Measurements from ENCODE around the gene NALCN. TPM values are rescaled to one million over a fixed set of nuclear protein-coding genes. Genes with fewer than 3 reads are reported as not detected.
"Not testable (repeated sequence)": the region's sequence is repeated elsewhere in the genome, so short reads cannot be mapped to it uniquely, and the experiment has no call there.

Gene NALCN
- total and polyA plus RNA-seq, 8 donors: 0.26 to 1.9 (median 0.74) TPM

DNA sequence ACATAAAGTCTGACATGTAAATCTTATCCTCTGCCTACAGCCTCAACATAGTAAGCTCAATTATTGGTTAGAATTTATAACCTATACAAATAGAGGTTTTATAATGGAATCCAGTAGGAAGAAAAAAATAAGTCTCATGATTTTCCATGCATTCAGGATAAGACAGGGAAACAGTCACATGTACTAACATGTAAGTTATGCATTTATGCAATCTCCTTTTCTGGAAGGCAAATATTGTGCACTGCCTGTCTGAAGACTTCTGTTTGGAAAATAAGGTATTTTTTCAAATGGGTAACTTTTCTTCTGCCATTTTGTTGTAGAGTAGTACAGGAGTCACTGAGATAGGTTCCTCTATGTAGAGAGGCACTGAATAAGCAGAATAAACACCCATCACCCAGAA is 92.7 kb downstream of the NALCN start:
- H3K27me3 ChIP-seq: no peaks in the 10 kb centered on the region
- no peak overlapping the region for H3K27ac ChIP-seq
- H3K36me3 ChIP-seq: no peaks in the 10 kb centered on the region
- no peak overlapping the region for H3K4me3 ChIP-seq
- no peak for DNase-seq
- TF ChIP-seq, protein P1, sequence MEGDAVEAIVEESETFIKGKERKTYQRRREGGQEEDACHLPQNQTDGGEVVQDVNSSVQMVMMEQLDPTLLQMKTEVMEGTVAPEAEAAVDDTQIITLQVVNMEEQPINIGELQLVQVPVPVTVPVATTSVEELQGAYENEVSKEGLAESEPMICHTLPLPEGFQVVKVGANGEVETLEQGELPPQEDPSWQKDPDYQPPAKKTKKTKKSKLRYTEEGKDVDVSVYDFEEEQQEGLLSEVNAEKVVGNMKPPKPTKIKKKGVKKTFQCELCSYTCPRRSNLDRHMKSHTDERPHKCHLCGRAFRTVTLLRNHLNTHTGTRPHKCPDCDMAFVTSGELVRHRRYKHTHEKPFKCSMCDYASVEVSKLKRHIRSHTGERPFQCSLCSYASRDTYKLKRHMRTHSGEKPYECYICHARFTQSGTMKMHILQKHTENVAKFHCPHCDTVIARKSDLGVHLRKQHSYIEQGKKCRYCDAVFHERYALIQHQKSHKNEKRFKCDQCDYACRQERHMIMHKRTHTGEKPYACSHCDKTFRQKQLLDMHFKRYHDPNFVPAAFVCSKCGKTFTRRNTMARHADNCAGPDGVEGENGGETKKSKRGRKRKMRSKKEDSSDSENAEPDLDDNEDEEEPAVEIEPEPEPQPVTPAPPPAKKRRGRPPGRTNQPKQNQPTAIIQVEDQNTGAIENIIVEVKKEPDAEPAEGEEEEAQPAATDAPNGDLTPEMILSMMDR (IDR thresholded peaks at IDR 0.05): no peak
- intact Hi-C loops (cut with DNase I): no loop called here
- ATAC-seq: no peak
- H3K9me3 ChIP-seq: peaks cover 0 to 2% of the 10 kb centered on the region in 2 donors
- H3K4me1 ChIP-seq: no peaks in the 10 kb centered on the region

DNA sequence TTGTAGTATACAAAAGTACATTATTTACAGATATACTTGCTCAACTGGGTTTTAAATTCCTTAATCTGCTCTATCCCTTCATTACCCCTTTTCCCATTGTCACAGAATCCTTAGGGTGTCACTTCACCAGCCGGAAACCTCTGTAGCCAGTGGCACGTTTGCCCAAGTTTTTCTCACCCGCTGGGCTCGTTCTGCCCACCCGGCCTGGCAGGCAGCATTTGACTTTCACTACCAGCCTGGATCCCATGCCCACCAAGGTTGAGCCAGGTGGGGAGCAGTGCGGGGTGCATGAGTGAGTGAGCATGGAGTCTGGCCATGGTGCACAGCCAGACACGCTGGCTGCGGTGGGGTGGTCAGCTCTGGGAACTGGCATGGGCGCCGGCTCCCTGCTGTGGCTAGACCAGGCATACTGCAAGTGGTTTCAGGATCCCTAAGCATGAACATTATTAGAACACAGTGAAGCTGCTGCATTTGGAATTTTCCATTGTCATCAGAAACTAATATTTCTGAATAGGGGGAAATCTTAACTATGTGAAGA is 98.3 kb downstream of the NALCN start:
- no peaks in the 10 kb centered on the region for H3K36me3 ChIP-seq
- H3K27me3 ChIP-seq: no peaks in the 10 kb centered on the region
- DNase-seq: peak in 1 of 4 donors; percentile 43
- TF ChIP-seq, protein P1 (IDR thresholded peaks at IDR 0.05): no peak
- intact Hi-C loops (cut with DNase I): no loop called here
- no peak overlapping the region for H3K27ac ChIP-seq
- no peaks in the 10 kb centered on the region for H3K4me1 ChIP-seq
- ATAC-seq: no peak
- no peak overlapping the region for H3K4me3 ChIP-seq
- peaks cover 0 to 2% of the 10 kb centered on the region in 2 donors for H3K9me3 ChIP-seq

DNA sequence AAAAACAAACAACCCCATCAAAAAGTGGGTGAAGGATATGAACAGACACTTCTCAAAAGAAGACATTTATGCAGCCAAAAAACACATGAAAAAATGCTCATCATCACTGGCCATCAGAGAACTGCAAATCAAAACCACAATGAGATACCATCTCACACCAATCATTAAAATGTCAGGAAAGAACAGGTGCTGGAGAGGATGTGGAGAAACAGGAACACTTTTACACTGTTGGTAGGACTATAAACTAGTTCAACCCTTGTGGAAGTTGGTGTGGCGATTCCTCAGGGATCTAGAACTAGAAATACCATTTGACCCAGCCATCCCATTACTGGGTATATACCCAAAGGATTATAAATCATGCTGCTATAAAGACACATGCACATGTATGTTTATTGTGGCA is 102.8 kb downstream of the NALCN start:
- H3K4me3 ChIP-seq; H3K9me3 ChIP-seq; DNase-seq; H3K27me3 ChIP-seq; ATAC-seq; intact Hi-C loops (cut with DNase I); H3K36me3 ChIP-seq; H3K4me1 ChIP-seq; H3K27ac ChIP-seq: not testable (repeated sequence)

DNA sequence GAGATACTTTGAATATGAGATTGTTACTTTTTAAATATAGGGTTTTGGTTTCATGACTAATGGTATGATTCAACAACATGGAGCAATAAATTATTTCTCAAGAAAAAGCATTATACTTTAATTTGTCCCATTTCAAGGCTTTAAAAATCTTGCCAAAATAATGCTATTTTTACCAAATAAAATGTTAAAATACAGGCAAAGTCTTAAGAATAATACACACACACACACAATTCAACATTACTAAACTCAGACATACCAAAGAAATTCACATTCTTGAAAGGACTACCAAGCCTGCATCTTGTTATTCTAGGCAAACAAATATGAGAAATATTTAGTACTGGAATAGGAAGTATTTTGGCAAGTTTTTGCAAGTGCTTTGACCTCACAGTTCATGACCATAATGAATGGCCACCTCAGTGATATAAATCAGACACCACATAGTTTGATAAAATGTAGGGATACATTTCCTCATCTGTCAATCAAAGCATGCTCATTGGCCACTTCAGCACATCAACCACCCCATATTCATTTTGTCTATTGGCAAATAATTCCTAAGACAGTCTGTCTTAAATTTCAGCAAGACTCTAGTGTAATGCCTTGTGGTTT is 107.2 kb downstream of the NALCN start:
- ATAC-seq: no peak
- TF ChIP-seq, protein P1 (IDR thresholded peaks at IDR 0.05): no peak
- intact Hi-C loops (cut with DNase I): no loop called here

DNA sequence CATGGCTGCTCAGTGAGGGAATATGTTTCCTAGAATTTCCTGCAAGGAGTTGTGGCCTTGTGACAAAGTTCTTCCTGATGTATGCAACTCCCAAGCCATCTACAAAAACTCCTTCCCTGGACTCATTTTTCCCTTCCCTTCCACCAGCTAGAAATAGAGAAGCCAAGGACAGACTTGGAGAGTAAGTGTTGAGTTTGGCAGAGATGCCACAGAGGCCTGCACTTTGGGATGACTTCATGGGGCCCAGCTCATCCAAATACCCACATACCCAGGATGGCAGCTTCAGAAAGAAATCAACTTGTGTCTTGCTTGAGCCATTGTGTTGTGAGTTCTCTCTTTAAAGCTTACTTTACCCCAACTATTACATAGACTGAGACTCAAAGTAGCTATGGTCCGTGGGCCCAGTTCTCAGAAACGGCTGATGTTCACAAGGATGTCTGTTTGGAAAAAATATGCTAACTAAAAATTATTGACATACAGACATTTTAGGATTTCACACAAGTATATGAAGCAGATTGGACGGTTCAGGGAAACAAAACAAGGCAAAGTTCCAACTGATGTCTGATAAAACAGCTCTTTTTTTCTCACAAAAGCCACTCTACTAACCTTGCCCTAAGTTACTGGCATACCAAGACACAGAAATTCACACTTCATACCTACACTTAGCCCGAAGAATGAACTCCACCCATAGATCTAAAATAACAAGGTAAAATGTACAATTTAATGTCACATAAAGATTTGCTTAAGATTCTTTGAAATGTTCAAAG is 107.9 kb downstream of the NALCN start:
- intact Hi-C loops (cut with DNase I): no loop called here

More for the DNA sequence above, 107.2 kb downstream of the NALCN start:
- no peak overlapping the region for H3K4me3 ChIP-seq
- no peaks in the 10 kb centered on the region for H3K27me3 ChIP-seq
- no peak overlapping the region for H3K27ac ChIP-seq
- no peak for DNase-seq
- no peaks in the 10 kb centered on the region for H3K4me1 ChIP-seq
- peaks cover 0 to 2% of the 10 kb centered on the region in 2 donors for H3K9me3 ChIP-seq
- H3K36me3 ChIP-seq: no peaks in the 10 kb centered on the region

More for the DNA sequence above, 107.9 kb downstream of the NALCN start:
- H3K27me3 ChIP-seq: no peaks in the 10 kb centered on the region
- ATAC-seq (no peak), DNase-seq (no peak)
- no peak overlapping the region for H3K27ac ChIP-seq
- H3K36me3 ChIP-seq: no peaks in the 10 kb centered on the region
- TF ChIP-seq, protein P1 (IDR thresholded peaks at IDR 0.05): no peak
- no peak overlapping the region for H3K4me3 ChIP-seq
- peaks cover 0 to 2% of the 10 kb centered on the region in 2 donors for H3K9me3 ChIP-seq
- H3K4me1 ChIP-seq: no peaks in the 10 kb centered on the region

All from left lung (tissue), 10 donors.